Ishikawa (cell line): ENCODE data around the gene VWF.

Experiments
- EGR1 ChIP-seq: IDR thresholded peaks from 2 replicates; pipeline ENCODE4 v1.6.1; 2012
- NFIC ChIP-seq: IDR thresholded peaks from 2 replicates; pipeline ENCODE4 v1.6.1; 2012
- TAF1 ChIP-seq: IDR thresholded peaks from 2 replicates; pipeline ENCODE4 v1.6.1; 2012; ENCODE audit warnings: low read depth, mild to moderate bottlenecking
- ZBTB7A ChIP-seq: IDR thresholded peaks from 2 replicates; pipeline ENCODE4 v1.6.1; 2012; ENCODE audit warnings: low read depth
- TF ChIP-seq, protein P1 (sequence below): IDR thresholded peaks from 2 replicates; pipeline ENCODE4 v1.6.1; 2012; ENCODE audit warnings: low read depth, mild to moderate bottlenecking
- TF ChIP-seq, protein P2 (sequence below): IDR thresholded peaks from 2 replicates; pipeline ENCODE4 v1.6.1; 2012

GRCh38 chr12:6026998-6027397 lies 97.5 kb downstream of the VWF start:
- TF ChIP-seq EGR1 (no peak), TAF1 (no peak), ZBTB7A (no peak), NFIC (no peak)
- TF ChIP-seq, protein P1, sequence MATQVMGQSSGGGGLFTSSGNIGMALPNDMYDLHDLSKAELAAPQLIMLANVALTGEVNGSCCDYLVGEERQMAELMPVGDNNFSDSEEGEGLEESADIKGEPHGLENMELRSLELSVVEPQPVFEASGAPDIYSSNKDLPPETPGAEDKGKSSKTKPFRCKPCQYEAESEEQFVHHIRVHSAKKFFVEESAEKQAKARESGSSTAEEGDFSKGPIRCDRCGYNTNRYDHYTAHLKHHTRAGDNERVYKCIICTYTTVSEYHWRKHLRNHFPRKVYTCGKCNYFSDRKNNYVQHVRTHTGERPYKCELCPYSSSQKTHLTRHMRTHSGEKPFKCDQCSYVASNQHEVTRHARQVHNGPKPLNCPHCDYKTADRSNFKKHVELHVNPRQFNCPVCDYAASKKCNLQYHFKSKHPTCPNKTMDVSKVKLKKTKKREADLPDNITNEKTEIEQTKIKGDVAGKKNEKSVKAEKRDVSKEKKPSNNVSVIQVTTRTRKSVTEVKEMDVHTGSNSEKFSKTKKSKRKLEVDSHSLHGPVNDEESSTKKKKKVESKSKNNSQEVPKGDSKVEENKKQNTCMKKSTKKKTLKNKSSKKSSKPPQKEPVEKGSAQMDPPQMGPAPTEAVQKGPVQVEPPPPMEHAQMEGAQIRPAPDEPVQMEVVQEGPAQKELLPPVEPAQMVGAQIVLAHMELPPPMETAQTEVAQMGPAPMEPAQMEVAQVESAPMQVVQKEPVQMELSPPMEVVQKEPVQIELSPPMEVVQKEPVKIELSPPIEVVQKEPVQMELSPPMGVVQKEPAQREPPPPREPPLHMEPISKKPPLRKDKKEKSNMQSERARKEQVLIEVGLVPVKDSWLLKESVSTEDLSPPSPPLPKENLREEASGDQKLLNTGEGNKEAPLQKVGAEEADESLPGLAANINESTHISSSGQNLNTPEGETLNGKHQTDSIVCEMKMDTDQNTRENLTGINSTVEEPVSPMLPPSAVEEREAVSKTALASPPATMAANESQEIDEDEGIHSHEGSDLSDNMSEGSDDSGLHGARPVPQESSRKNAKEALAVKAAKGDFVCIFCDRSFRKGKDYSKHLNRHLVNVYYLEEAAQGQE = no peak
- TF ChIP-seq, protein P2, sequence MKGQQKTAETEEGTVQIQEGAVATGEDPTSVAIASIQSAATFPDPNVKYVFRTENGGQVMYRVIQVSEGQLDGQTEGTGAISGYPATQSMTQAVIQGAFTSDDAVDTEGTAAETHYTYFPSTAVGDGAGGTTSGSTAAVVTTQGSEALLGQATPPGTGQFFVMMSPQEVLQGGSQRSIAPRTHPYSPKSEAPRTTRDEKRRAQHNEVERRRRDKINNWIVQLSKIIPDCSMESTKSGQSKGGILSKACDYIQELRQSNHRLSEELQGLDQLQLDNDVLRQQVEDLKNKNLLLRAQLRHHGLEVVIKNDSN = no peak
